GM12878 (cell line): ENCODE measurements around the gene PTPRU. TPM values are rescaled to one million over a fixed set of nuclear protein-coding genes. Genes with fewer than 3 reads are reported as not detected.

ENCODE experiments used
- ATAC-seq: fragments of 200-7000 bp; cut with Tn5 transposase; 3 replicates; pipeline ENCODE4 v1.9.1; 2020; ENCODE audit warnings: mild to moderate bottlenecking, moderate library complexity
- BruUV-seq: library from RNA; stranded (reverse); fragments of 400-500 nt; replicated peaks from 2 replicates; lab custom pipeline; 2021; lab: Mats Ljungman, UMichigan
- CTCF ChIA-PET: fragments of 300-600 bp; sonication (Branson Sonifier 250); formaldehyde crosslinking; extraction: SDS; loops from one replicate; lab custom pipeline; 2021; ENCODE audit warnings: inconsistent platforms; lab: Yijun Ruan, JAX
- POLR2A ChIA-PET: fragments of 350-600 bp; formaldehyde crosslinking; extraction: SDS; loops from one replicate; lab custom pipeline; 2021; ENCODE audit warnings: inconsistent platforms; lab: Charles Lee
- RAD21 ChIA-PET: fragments of 300-600 bp; sonication (Branson Sonifier 250); formaldehyde crosslinking; loops from one replicate; lab custom pipeline; 2023; ENCODE audit warnings: antibody characterized with exemption; ENCODE audit not compliant: unreplicated experiment; lab: Charles Lee
- SMC1A ChIA-PET: fragments of 300-600 bp; sonication (Branson Sonifier 250); formaldehyde crosslinking; loops from one replicate; lab custom pipeline; 2023; ENCODE audit not compliant: unreplicated experiment, uncharacterized antibody; lab: Charles Lee
- DNase-seq: peaks from one replicate; pipeline ENCODE4 v3.0.0-alpha.2; 2011; ENCODE audit warnings: low read depth, low spot score
- FAIRE-seq: peaks from 3 replicates; lab custom pipeline; 2011; peaks lifted over from hg19 to GRCh38; lab: Jason Lieb, UNC
- H2AFZ ChIP-seq: 2 replicates; pipeline ENCODE4 v1.6.0; 2011; ENCODE audit warnings: low read depth, low read length, control low read depth; ENCODE audit not compliant: control insufficient read depth
- H3K27ac ChIP-seq: 2 replicates; pipeline ENCODE4 v1.5.1; 2011; ENCODE audit warnings: control low read depth; ENCODE audit not compliant: control insufficient read depth, insufficient read depth
- H3K27me3 ChIP-seq, 2 experiments: replicated peaks in 1 of 2; 2 replicates each; pipeline versions ENCODE4 v1.6.0 to v1.6.1; 2011; ENCODE audit warnings: low read length in 1 of 2; ENCODE audit not compliant: control insufficient read depth in 2 of 2, insufficient read depth in 2 of 2
- H3K36me3 ChIP-seq, 2 experiments: 2 replicates each; pipeline ENCODE4 v1.5.1; 2011; ENCODE audit warnings: low read length in 1 of 2; ENCODE audit not compliant: control insufficient read depth in 2 of 2, insufficient read depth in 2 of 2
- H3K4me1 ChIP-seq: 2 replicates; pipeline ENCODE4 v1.6.1; 2011; ENCODE audit warnings: mild to moderate bottlenecking, low read length, moderate library complexity, mixed read lengths; ENCODE audit not compliant: control insufficient read depth, insufficient read depth
- H3K4me2 ChIP-seq: 2 replicates; pipeline ENCODE4 v1.6.0; 2011; ENCODE audit warnings: control low read depth; ENCODE audit not compliant: control insufficient read depth, insufficient read depth
- H3K4me3 ChIP-seq: fragments of 200-600 bp; sonication (generic); 2 replicates; pipeline ENCODE4 v1.5.1; 2016
- H3K79me2 ChIP-seq: 2 replicates; pipeline ENCODE4 v1.6.0; 2011; ENCODE audit warnings: low read length; ENCODE audit not compliant: control insufficient read depth, insufficient read depth
- H3K9ac ChIP-seq: 2 replicates; pipeline ENCODE4 v1.8.0; 2011; ENCODE audit warnings: low read length, control low read depth, mixed read lengths; ENCODE audit not compliant: control insufficient read depth, insufficient read depth
- H3K9me3 ChIP-seq: replicated peaks from 3 replicates; pipeline ENCODE4 v1.5.1; 2011; ENCODE audit warnings: mild to moderate bottlenecking, low read length; ENCODE audit not compliant: control insufficient read depth, insufficient read depth
- H4K20me1 ChIP-seq: 2 replicates; pipeline ENCODE4 v1.6.0; 2011; ENCODE audit not compliant: control insufficient read depth, insufficient read depth
- MYB ChIP-seq: fragments of 150-350 bp; IDR thresholded peaks from 2 replicates; pipeline ENCODE4 v1.6.1; 2014; ENCODE audit warnings: mild to moderate bottlenecking, low read depth, low read length, borderline replicate concordance
- POLR2AphosphoS2 ChIP-seq: IDR thresholded peaks from 2 replicates; pipeline ENCODE4 v1.6.1; 2011; ENCODE audit warnings: low read depth, mild to moderate bottlenecking, low read length, improper control_type of control experiment, moderate library complexity
- RELB ChIP-seq: fragments of 450-650 bp; IDR thresholded peaks from 2 replicates; pipeline ENCODE4 v1.6.1; 2017; ENCODE audit warnings: low read depth, mild to moderate bottlenecking, moderate library complexity
- SMAD5 ChIP-seq: IDR thresholded peaks from 2 replicates; pipeline ENCODE4 v1.6.1; 2016; ENCODE audit warnings: antibody characterized with exemption, low read depth
- ZBED1 ChIP-seq: IDR thresholded peaks from 2 replicates; pipeline ENCODE4 v1.6.1; 2016; ENCODE audit warnings: borderline replicate concordance
- WGBS: methylation state at CpG from one replicate; pipeline ENCODE4 v1.1.6; 2016; ENCODE audit warnings: low lambda C conversion rate; ENCODE audit not compliant: insufficient replicate concordance, insufficient coverage; ENCODE audit errors: missing lambda C conversion rate; 5-methylcytosine and 5-hydroxymethylcytosine counted together
- in situ Hi-C: fragments of 300-500 bp; cut with MboI; formaldehyde crosslinking; loops from 9 replicates; pipeline ENCODE4 v1.14.3; 2018; ENCODE audit warnings: mixed read lengths
- intact Hi-C: fragments of 100-400 bp; cut with micrococcal nuclease; formaldehyde crosslinking; loops from one replicate; pipeline ENCODE4 v1.14.2; 2022; ENCODE audit not compliant: unreplicated experiment
- polyA plus RNA-seq, 11 experiments: library from polyadenylated mRNA; depleted of rRNA in 4 of 11; unstranded in 6 of 11; stranded (reverse) in 5 of 11; fragments of >200 nt; fragmentation: Nextera tagmentation in 4 of 11; fragmentation: Illumina TruSeq in 1 of 11; extraction: Ambion mirVana in 4 of 11; extraction: Trizol in 1 of 11; gene quantifications; 1 replicate in 1 of 11; 2 replicates in 10 of 11; pipeline versions ENCODE4 v1.2.1 to v1.2.3, GENCODE V29; 2011 to 2016; ENCODE audit warnings: inconsistent platforms in 2 of 11, missing spikeins in 2 of 11, low read depth in 1 of 11
- total RNA-seq, 4 experiments: library from RNA; depleted of rRNA in 3 of 4; stranded (reverse); fragments of >200 nt in 3 of 4; fragmentation: Illumina TruSeq in 1 of 4; extraction: Trizol in 1 of 4; gene quantifications; 2 replicates each; pipeline versions ENCODE4 v1.2.1 to v1.2.3, GENCODE V29; 2013 to 2021

Gene PTPRU
- total and polyA plus RNA-seq, 10 of the 15 experiments (the other 5 are each of a cell fraction or from before 2014, with no cell fraction given): 0.04 to 2.5 (median 0.73) TPM

DNA sequence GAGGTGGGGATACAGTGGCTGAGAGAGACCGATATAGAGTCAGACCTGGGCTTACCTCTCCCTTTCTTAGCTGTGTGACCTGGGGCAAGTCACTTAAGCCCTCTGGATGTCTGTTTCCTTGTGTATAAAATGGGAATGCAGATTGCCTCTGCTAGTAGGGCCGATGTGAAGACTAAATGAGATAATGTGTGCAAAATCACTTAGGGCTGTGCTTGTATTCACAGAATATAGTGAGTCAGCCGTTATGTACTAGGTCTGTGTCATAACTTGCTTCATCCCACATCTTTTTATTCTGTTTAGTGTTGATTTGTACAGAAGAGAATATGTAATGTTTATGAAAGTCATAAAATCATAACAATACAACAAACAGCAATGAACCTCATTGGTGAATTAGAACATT lies 56.0 kb downstream of the PTPRU start:
- SMC1A ChIA-PET: no interaction called here
- no peaks in the 10 kb centered on the region for H4K20me1 ChIP-seq
- H3K79me2 ChIP-seq: no peaks in the 10 kb centered on the region
- H3K4me1 ChIP-seq: no peaks in the 10 kb centered on the region
- RAD21 ChIA-PET: no interaction called here
- POLR2A ChIA-PET: no interaction called here
- no peak for TF ChIP-seq POLR2AphosphoS2
- TF ChIP-seq SMAD5: no peak
- no TSS peak for BruUV-seq
- FAIRE-seq (no peak), ATAC-seq (no peak), DNase-seq (no peak)
- CTCF ChIA-PET: no interaction called here
- no peaks in the 10 kb centered on the region; a peak in 2 of 4 replicates for H3K27me3 ChIP-seq
- intact Hi-C loops: no loop called here
- no peaks in the 10 kb centered on the region for H3K36me3 ChIP-seq
- no peak overlapping the region for H3K4me3 ChIP-seq
- H2AFZ ChIP-seq: no peak overlapping the region
- 6% methylated on average over 3 of the region's 3 CpGs for WGBS
- in situ Hi-C loops: no loop called here
- H3K9me3 ChIP-seq: no peaks in the 10 kb centered on the region; the same call in 2 of the 3 replicates
- no peak overlapping the region for H3K9ac ChIP-seq
- H3K4me2 ChIP-seq: no peak overlapping the region
- no peak overlapping the region for H3K27ac ChIP-seq

GRCh38 chr1:29297450-29297849 lies 61.1 kb downstream of the PTPRU start:
- Histone ChIP-seq H4K20me1 (no peaks in the 10 kb centered on the region), H3K9me3 (no peaks in the 10 kb centered on the region; the same call in 2 of the 3 replicates)
- intact Hi-C loops: no loop called here
- TF ChIP-seq MYB: no peak
- TF ChIP-seq ZBED1: no peak
- TF ChIP-seq RELB: no peak
- TF ChIP-seq, all 136 proteins: peak for 0
- 36% methylated on average over 5 of the region's 5 CpGs for WGBS
- Histone ChIP-seq H3K36me3 (no peaks in the 10 kb centered on the region), H3K4me1 (no peaks in the 10 kb centered on the region), H3K27me3 (no peaks in the 10 kb centered on the region; a peak in 1 of 4 replicates), H3K9ac (no peak overlapping the region), H3K4me2 (no peak overlapping the region), H3K27ac (no peak overlapping the region), H3K4me3 (no peak overlapping the region), H2AFZ (no peak overlapping the region), H3K79me2 (no peaks in the 10 kb centered on the region)
- in situ Hi-C loops: no loop called here
- no TSS peak for BruUV-seq
- no peak for DNase-seq
- ChIA-PET CTCF (no interaction called here), SMC1A (no interaction called here), POLR2A (no interaction called here), RAD21 (no interaction called here)
- ATAC-seq: no peak
- no peak for FAIRE-seq
